ENCODE measurements around the gene ZIM2.

- TF ChIP-seq EZH2 (IDR thresholded peaks at IDR 0.05; ENCODE audit: insufficient read depth, low read length) (no peak), CTCF (IDR thresholded peaks at IDR 0.05; ENCODE audit: insufficient read depth, low read depth, low read length) (no peak)
Measured at GRCh38 chr19:56873493-56873892, 33.0 kb upstream of the ZIM2 start.

Data from astrocyte (in vitro differentiated cells and primary cell).